Neural cell (in vitro differentiated cells): ENCODE data around the gene C1RL.

Source experiments
- EP300 ChIP-seq: fragments of 450-650 bp; conservative IDR thresholded peaks from 2 replicates; pipeline ENCODE4 v1.6.1; 2014; ENCODE audit warnings: antibody characterized with exemption, mild to moderate bottlenecking, moderate library complexity; ENCODE audit not compliant: poor library complexity, severe bottlenecking
- EZH2 ChIP-seq: fragments of 200-600, 300-800 bp; shearing (Covaris generic), sonication (generic); IDR thresholded peaks from 2 replicates; pipeline ENCODE4 v1.6.1; 2014; ENCODE audit warnings: antibody characterized with exemption, low read length, borderline replicate concordance, mild to moderate bottlenecking; ENCODE audit not compliant: insufficient read depth, poor library complexity, severe bottlenecking
- POLR2AphosphoS5 ChIP-seq: IDR thresholded peaks from 2 replicates; pipeline ENCODE4 v1.6.1; 2012
- RAD21 ChIP-seq: fragments of 450-650 bp; conservative IDR thresholded peaks from 2 replicates; pipeline ENCODE4 v1.6.1; 2014; ENCODE audit warnings: antibody characterized with exemption, mild to moderate bottlenecking, moderate library complexity
- TF ChIP-seq, protein P1 (sequence below): fragments of 450-650 bp; IDR thresholded peaks from 2 replicates; pipeline ENCODE4 v1.5.1; 2014; ENCODE audit warnings: antibody characterized with exemption, mild to moderate bottlenecking, moderate library complexity; ENCODE audit not compliant: poor library complexity, severe bottlenecking
- TF ChIP-seq, protein P2 (sequence below): IDR thresholded peaks from 2 replicates; pipeline ENCODE4 v1.6.1; 2012; ENCODE audit warnings: borderline replicate concordance

GRCh38 chr12:7127916-7128626 is 19.1 kb upstream of the C1RL start:
- no peak for TF ChIP-seq RAD21
- TF ChIP-seq, protein P1, sequence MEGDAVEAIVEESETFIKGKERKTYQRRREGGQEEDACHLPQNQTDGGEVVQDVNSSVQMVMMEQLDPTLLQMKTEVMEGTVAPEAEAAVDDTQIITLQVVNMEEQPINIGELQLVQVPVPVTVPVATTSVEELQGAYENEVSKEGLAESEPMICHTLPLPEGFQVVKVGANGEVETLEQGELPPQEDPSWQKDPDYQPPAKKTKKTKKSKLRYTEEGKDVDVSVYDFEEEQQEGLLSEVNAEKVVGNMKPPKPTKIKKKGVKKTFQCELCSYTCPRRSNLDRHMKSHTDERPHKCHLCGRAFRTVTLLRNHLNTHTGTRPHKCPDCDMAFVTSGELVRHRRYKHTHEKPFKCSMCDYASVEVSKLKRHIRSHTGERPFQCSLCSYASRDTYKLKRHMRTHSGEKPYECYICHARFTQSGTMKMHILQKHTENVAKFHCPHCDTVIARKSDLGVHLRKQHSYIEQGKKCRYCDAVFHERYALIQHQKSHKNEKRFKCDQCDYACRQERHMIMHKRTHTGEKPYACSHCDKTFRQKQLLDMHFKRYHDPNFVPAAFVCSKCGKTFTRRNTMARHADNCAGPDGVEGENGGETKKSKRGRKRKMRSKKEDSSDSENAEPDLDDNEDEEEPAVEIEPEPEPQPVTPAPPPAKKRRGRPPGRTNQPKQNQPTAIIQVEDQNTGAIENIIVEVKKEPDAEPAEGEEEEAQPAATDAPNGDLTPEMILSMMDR: no peak
- TF ChIP-seq EZH2: no peak
- TF ChIP-seq, protein P2, sequence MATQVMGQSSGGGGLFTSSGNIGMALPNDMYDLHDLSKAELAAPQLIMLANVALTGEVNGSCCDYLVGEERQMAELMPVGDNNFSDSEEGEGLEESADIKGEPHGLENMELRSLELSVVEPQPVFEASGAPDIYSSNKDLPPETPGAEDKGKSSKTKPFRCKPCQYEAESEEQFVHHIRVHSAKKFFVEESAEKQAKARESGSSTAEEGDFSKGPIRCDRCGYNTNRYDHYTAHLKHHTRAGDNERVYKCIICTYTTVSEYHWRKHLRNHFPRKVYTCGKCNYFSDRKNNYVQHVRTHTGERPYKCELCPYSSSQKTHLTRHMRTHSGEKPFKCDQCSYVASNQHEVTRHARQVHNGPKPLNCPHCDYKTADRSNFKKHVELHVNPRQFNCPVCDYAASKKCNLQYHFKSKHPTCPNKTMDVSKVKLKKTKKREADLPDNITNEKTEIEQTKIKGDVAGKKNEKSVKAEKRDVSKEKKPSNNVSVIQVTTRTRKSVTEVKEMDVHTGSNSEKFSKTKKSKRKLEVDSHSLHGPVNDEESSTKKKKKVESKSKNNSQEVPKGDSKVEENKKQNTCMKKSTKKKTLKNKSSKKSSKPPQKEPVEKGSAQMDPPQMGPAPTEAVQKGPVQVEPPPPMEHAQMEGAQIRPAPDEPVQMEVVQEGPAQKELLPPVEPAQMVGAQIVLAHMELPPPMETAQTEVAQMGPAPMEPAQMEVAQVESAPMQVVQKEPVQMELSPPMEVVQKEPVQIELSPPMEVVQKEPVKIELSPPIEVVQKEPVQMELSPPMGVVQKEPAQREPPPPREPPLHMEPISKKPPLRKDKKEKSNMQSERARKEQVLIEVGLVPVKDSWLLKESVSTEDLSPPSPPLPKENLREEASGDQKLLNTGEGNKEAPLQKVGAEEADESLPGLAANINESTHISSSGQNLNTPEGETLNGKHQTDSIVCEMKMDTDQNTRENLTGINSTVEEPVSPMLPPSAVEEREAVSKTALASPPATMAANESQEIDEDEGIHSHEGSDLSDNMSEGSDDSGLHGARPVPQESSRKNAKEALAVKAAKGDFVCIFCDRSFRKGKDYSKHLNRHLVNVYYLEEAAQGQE: no peak
- TF ChIP-seq POLR2AphosphoS5: no peak
- no peak for TF ChIP-seq EP300
